HG03342 (cell line): Measurements from ENCODE around the gene CNTNAP5.

Experiments used
- ATAC-seq: cut with Tn5 transposase; IDR thresholded peaks from one replicate; pipeline ENCODE4 v1.9.1; 2021; ENCODE audit warnings: mild to moderate bottlenecking, moderate library complexity; ENCODE audit not compliant: unreplicated experiment

Gene CNTNAP5

GRCh38 chr2:124149571-124149970 lies 124.5 kb downstream of the CNTNAP5 start:
- ATAC-seq, result no peak

DNA sequence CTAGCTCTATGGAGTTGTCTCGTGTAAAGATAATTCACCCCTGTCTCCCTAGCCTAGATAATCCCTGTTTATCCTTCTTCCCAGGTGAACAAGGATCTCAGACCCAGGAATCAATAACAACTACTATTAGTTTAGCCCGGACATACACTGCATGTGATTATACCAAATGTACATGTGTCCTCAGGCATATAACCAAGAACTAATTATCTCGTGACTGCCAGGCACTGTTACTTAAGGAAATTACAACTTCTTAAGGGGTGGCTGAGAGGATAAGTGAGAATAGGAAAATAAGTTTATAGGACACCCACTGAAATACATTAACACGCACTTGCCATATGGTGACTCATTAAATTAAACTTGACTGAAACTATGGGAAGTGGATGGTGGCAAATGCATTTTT lies 126.6 kb downstream of the CNTNAP5 start:
- ATAC-seq, result no peak

DNA sequence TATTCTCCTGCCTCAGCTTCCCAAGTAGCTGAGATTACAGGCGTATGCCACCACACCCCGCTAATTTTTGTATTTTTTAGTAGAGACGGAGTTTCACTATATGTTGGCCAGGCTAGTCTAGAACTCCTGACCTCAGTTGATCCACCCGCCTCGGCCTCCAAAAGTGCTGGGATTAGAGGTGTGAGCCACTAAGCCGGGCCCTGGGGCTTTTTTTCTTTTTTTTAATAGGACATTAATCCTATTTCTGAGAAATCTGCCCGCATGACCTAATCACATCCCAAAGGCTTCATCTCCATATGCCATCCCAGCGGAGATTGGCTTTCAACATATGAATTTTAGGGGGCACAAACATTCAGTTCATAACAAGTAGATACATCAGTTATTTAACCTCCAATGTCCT lies 128.6 kb downstream of the CNTNAP5 start:
- ATAC-seq, result no peak

DNA sequence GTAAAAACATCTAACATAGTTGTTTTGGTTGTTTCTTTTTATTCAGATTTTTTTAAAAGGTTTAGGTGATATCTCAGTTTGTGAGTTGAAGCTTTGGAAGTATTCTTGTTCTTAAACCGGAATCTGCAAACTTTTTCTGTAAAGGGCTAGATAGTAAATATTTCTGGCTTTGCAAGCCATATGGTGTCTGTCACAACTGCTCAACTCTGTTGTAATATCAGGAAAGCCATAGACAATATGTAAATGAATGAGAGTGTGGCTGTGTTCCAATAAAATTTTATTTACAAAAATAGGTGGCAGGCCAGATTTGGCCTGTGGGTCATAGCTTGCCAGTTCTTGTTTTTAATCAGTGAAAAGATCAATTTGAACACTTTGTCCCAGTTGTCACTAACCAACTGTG lies 134.1 kb downstream of the CNTNAP5 start:
- ATAC-seq, result no peak

GRCh38 chr2:124161542-124161941 lies 136.5 kb downstream of the CNTNAP5 start:
- ATAC-seq, result no peak

- no peak for ATAC-seq
These were observed 137.2 kb downstream of the CNTNAP5 start for GRCh38 chr2:124162256-124162655.

DNA sequence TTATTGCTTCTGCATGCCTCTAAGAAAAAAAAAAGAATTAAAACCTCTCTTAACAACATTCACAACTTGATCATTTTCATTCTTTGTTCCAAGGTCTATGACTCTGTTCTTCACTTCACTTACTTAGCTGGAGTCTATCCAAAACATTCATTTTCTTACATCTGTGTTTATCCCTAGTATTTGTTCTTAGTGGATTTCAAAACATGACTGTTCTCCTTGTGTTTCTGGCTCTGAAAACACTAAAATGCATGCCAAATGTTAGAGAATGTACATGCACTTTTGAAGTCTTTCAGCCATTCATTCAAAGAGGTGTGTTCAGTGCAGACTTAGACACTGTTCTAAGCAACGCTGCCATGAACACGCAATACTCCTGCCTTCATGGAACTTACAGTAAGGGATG lies 138.8 kb downstream of the CNTNAP5 start:
- no peak for ATAC-seq

GRCh38 chr2:124165698-124166097 lies 140.6 kb downstream of the CNTNAP5 start:
- no peak for ATAC-seq

GRCh38 chr2:124171472-124172063 lies 146.5 kb downstream of the CNTNAP5 start:
- ATAC-seq, result no peak

- no peak for ATAC-seq
These were observed 153.6 kb downstream of the CNTNAP5 start for GRCh38 chr2:124178719-124179118.

DNA sequence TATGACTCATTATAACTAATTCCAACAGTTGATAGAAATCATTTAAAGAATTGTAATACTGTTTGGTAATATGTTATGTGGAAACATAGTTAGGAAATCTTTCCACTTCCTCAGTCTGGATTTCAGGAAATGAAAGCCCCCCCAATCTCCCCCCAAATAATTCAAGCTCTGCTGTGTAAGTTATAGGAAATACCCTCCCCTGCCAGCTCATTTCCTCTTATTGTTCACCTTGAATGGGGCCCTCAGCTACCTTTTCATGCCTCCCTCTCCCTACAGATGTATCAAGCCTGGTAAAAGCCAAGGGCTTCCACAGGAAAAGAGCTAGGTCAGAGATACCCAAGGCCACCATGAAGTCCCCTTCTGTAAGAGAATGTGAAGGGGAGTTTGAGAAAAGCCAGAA lies 155.5 kb downstream of the CNTNAP5 start:
- ATAC-seq, result no peak

- ATAC-seq, result no peak
These were observed 161.7 kb downstream of the CNTNAP5 start for GRCh38 chr2:124186801-124187200.

- ATAC-seq, result no peak
These were observed 162.9 kb downstream of the CNTNAP5 start for GRCh38 chr2:124187948-124188347.

DNA sequence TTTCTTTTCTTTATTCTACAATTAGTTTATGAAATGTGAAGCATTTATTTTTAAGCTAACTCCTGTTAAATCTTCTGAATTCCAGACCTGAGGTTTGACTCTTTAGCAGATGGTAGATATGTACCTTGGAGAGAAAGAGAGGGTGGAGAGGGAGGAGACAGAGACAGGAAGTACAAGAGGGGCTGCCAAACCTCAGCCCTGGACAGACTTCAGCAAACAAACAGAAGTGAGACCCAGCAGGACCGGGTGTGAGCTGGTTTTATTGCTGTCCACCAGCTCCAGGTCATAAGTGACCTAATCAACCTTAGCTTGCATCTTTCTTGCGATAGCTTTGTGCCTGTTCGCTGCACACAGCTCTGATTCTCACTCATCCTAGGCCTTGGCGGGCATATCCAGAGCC lies 168.6 kb downstream of the CNTNAP5 start:
- no peak for ATAC-seq

DNA sequence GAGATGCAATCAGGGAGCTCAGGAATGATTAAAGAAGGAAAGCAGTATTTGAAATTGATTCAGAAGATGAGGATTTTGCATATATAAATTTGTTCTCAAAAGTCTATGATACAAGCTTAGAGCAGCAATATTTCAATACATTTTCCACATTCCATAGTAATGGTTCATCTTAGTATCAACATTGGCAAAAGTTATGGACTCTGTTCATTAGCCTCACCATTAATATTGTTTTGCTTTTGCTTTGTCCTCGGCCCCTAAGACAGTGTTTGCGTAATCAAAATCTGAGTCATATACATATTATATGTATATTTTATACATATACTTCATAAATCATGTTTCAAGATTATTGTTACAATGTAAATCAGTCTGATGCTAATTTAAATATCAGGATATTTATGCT lies 176.6 kb downstream of the CNTNAP5 start:
- no peak for ATAC-seq

- ATAC-seq, result no peak
These were observed 184.4 kb downstream of the CNTNAP5 start for GRCh38 chr2:124209441-124209840.

- no peak for ATAC-seq
These were observed 186.4 kb downstream of the CNTNAP5 start for GRCh38 chr2:124211461-124211860.

DNA sequence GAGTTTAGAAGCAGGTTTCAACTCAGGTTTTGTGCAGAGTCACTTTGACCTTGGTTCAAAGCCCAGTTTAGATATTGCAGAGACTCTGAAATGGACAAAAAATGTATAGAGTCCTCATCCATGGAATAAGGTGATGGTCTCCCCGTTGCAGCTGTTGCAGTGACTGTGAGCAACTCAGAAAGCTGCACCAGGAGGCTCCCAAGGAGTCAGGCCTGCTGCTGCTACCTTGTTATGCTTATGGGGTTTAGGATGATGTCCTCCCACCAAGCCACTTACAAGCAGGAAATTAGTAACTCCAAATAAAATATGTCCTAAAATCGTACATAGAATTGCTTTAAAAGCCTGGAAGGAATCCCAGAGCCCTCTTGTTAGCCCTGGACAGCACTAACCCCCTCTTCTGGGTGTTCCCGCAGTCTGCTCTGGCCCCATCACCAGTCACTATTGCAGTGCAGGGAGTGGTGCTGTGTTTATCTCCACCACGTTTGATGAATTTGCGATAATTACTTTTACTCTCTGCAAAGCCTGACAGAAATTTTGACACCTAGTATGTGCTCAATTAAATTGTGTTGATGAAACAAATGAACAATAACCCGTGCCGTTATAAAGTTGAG lies 189.0 kb downstream of the CNTNAP5 start:
- ATAC-seq, result no peak

DNA sequence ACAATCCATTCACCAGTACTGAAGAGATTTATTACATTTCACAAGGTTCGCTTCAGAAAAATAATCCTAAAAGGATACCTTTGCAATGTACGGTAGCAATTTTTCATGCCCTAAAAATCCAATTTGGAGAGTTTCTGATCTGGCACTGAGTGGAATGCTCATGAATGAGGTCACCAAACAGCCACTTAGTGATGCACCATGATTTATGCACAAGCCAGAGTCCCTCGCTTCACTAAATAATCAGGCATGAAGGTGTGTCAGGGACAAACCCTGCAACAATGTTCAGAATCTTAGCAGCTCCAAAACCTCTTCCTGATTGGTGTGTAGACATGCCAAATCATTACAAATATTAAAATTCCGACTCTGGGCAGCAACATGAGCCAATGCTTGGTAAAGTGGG lies 221.1 kb downstream of the CNTNAP5 start:
- no peak for ATAC-seq

- ATAC-seq, result no peak
These were observed 223.3 kb downstream of the CNTNAP5 start for GRCh38 chr2:124248386-124248785.

DNA sequence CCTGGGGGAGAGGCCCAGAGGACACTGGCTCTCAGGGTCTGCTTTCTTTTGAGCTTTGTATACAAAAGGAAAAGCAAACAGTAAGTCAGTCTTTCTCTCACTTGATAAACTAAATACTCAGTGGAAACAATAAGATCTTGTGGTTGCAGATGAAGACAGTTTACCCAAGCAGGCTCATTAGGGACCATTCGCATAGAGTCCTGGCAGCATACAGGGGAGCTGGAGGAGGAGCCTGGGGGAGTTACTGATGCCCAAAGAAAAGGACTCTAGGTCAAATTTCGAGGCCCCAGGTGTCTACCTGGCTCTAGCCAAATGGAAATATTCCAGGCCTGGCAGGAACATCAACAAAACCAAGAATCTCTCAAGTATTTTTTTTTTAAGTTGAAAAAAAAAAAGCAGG lies 225.3 kb downstream of the CNTNAP5 start:
- no peak for ATAC-seq

DNA sequence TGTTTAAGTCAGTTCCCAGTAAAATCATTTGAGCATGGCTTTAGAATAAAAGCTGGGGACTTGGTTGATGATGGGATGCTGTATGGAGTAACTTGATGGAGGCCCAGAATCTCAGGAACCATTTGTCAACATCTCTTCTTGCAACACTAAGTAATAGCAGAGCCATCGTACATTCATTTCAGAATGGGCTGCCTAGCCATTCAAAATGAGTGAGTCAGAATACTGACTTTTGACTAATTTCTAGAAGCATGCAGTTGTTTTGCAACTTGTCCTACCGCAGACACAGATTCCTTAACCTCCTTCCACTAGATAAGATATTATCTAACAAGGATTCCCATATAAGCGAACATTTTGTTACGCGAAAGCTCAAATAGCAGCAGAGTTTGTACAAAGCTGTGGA lies 229.5 kb downstream of the CNTNAP5 start:
- ATAC-seq, result no peak

DNA sequence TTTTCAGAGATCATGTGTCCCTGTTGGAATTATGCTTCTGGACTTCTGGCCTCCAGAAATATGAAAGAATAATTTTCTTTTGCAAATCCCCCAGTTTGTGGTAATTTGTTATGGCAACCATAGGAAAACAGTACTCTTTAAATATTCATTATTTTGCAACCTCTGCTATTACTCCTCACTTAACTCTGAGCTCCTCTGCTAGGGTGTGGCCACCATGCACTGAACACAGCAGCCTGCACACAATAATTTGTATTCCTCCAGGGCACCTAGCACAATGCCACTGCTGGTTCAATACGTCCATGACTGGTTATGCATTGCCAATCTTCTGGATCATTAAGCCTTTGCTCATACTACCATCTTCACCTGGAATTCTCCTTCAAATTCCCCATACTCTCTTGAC lies 232.0 kb downstream of the CNTNAP5 start:
- ATAC-seq, result no peak
